CD4-positive, alpha-beta T cell treated with Interferon gamma for 1 hour (primary cell): ENCODE results near the gene GSC2.
"Not testable (repeated sequence)": the region's sequence is repeated elsewhere in the genome, so short reads cannot be mapped to it uniquely, and the experiment has no call there.

ENCODE experiments used
- DNase-seq: peaks from one replicate; pipeline ENCODE4 v3.0.0-alpha.2; 2020

The GSC2 gene

GRCh38 chr22:19177164-19178064 lies 27.3 kb upstream of the GSC2 start:
- no peak for DNase-seq

- DNase-seq = no peak
Measured at GRCh38 chr22:19176732-19177131, 26.6 kb upstream of the GSC2 start.

GRCh38 chr22:19176175-19176643 lies 26.1 kb upstream of the GSC2 start:
- DNase-seq = no peak

GRCh38 chr22:19175602-19176174 lies 25.6 kb upstream of the GSC2 start:
- no peak for DNase-seq

GRCh38 chr22:19175026-19175601 lies 25.0 kb upstream of the GSC2 start:
- no peak for DNase-seq

DNA sequence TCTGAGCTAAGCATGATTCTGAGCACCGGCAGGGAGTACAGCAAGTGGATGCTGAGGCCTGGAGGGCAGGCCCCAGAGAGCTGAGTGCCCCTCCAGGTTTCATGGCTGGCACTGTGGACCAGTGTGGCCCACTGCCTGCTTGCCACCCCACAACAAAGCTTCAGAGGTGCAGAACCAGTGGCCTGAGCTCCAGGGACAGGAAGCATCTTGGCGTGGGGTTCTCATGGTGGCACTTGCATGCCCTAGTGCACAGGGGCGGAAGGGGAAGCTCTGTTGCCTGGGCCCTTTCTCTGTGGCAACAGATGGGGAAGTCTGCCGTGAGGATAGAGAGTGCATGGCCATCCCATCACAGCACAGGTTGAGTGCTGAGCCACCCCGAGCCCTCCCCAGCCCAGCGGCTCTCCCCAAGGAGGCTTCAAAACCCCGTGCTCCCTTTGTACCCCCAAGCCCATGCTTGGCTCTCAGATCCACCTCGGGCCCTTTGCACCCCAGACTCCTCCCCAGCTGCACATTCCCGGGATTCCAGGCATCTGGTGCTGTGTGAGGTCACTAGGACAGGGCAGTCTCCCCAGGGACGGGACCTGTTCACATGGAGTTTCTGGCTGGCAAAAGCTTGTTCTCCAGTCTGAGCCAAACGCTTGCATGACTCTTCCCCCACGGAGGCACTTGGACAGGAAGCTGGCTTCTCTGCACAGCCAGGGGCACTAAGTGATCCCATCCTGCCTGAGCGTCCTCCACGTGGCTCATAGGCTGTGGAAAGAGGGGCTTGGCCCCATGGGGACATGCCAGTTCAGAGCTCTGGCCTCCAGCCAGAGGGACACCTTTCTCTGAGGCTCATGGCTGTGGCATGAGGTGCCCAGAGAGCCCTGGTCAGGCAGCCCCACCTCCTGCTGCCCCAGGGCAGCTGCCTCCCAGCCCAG lies 24.3 kb upstream of the GSC2 start:
- peak; percentile 41 for DNase-seq

DNA sequence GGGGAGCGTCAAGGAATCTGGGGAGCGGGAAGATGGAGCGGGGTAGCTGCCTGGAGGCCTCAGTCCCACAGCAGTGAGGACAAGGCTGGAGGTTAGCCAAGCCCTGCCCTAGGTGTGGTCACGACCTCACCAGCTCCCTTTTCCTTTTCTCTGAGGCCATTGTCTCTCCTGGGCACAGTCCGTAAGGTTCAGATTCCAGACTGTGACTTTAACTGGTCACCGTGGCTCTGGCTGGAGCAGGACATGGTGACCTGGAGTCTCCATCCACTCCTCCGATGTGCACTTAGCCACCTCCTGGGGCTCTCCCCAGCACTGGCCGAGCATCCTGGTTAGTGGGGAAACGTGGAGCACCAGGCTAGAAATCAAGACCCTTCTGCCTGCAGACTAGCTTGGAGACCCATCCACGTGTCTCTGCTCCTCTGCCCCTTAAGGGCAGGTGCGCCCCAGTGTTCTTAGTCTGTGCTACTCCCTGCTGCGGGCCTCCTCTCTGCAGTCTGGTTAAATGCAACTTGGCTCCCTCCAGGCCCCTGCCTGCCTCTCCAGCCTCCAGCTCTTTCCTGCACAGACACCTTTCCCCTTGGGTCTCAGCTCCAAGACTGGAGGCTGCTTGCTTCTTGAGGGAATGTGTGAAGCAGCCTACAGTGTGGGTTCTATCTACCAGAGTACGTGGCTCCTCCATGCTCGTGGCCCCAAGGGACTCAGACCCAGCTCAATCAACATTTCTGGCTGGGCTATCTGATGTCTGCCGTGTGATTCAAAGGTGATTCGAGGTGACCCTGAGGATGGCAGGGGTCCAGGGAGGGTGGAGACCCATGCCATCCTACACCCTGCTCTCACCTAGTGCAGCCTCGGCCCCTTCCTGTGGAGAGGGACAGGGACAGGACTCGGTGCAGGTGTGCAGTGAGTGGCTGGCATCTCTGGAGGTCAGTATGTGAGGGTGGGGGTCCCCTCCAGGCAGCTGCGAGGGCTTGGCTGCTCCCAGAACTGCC lies 23.2 kb upstream of the GSC2 start:
- no peak for DNase-seq

GRCh38 chr22:19172213-19173046 lies 22.3 kb upstream of the GSC2 start:
- no peak for DNase-seq

DNA sequence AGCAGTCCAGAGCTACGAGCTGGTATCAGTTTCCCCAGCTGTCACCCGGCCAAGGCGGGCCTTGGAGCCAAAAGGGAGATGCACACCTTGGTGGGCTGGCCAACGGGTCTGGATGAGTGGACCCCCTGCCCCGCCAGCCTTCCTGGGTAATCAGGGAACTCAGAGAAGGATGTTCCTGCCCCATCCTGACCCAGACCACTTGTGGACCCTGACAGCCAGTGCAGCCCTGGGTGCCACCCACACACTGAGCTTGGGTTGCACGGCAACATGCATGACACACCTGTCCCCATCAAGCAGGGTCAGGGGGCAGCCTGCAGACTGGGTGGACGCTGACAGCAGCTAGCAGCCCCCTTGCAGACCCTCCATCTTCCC lies 19.8 kb upstream of the GSC2 start:
- DNase-seq = no peak

- DNase-seq = no peak
Measured at GRCh38 chr22:19169002-19169946, 19.2 kb upstream of the GSC2 start.

- DNase-seq = no peak
Measured at GRCh38 chr22:19168088-19168890, 18.2 kb upstream of the GSC2 start.

GRCh38 chr22:19167106-19167869 lies 17.2 kb upstream of the GSC2 start:
- DNase-seq = no peak

GRCh38 chr22:19166421-19166820 lies 16.3 kb upstream of the GSC2 start:
- no peak for DNase-seq

DNA sequence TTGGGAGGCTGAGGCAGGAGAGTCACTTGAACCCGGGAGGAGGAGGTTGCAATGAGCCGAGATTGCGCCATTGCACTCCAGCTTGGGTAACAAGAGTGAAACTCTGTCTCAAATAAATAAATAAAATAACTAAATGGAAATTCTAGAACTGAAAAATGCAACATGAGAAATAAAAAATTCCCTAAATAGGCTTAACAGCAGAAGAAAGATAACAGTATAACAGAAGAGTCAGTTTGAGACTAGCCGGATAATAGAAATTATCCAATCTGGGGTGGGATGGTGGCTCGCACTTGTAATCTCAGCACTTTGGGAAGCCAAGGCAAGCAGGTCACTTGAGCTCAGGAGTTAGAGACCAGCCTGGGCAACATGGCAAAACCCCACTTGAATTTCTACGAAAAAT lies 14.3 kb upstream of the GSC2 start:
- no peak for DNase-seq

DNA sequence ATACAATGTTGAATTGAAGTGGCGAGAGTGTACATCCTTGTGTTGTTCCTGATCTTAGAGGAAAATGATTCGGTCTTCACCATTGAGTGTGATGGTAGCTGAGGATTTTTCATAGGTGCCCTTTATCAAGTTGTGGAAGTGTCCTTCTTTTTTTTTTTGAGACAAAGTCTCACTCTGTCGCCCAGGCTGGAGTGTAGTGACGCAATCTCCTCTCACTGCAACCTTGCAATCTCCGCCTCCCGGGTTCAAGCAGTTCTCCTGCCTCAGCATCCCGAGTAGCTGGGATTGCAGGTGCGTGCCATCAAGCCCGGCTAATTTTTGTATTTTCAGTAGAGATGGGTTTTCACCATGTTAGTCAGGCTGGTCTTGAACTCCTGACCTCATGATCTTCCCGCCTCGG lies 8.6 kb upstream of the GSC2 start:
- not testable (repeated sequence) for DNase-seq

DNA sequence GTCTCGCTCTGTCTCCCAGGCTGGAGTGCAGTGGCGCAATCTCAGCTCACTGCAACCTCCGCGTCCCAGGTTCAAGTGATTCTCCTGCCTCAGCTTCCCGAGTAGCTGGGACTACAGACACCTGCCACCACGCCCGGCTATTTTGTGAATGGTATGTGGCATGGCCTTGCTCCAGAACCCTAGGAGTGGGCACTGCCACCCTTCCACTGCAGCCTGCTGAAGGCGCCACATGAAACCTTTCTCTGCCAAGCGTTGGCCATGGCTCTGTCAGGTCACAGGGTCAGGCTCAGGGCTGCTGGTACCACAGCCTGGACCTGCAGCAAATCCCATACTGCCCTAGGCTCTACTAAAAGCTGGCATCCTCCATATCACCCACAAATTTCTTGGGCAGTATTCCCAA lies 6.0 kb upstream of the GSC2 start:
- not testable (repeated sequence) for DNase-seq

- no peak for DNase-seq
Measured at GRCh38 chr22:19152942-19153883, 3.1 kb upstream of the GSC2 start.
